NCI-H187 treated with DMSO at 0.1 percent for 48 hours (cell line): ENCODE results near the gene COL6A2.
"Not testable (repeated sequence)": the region's sequence is repeated elsewhere in the genome, so short reads cannot be mapped to it uniquely, and the experiment has no call there.

ENCODE experiments used
- DNase-seq: peaks from one replicate; lab custom pipeline; 2025; lab: John Stamatoyannopoulos, UW

COL6A2 gene

GRCh38 chr21:46094401-46095082 lies 3.4 kb upstream of the COL6A2 start:
- no peak for DNase-seq

DNA sequence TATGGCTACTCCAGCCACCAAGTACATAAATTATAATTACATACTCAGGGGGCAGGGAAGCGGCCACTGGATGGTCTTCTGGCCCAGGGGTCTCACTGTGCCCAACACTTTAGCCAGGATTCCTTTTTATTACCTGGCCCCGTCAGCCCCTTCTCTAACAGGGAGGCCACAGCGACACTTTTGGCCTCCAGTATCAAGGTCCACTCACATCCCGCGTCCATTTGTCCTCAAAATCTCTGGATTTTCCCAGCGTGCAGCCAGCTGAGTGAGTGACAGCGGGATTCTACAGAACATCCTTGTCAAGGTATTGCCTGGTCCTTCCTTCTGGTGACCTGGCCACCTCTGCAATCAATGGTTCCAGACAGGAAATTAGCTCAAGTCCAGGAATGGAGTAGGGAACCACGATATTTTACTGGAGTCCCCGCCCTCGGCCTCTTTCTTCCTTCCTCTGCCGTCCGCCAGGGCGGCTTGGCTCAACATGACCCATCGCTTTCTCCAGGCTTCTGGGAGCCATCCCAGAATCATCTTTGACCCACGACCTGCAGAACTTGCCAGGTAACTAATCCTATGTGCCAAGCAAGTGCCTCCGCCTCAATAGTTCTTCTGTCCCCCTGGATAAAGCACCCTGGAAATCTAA lies 2.7 kb upstream of the COL6A2 start:
- DNase-seq = no peak

DNA sequence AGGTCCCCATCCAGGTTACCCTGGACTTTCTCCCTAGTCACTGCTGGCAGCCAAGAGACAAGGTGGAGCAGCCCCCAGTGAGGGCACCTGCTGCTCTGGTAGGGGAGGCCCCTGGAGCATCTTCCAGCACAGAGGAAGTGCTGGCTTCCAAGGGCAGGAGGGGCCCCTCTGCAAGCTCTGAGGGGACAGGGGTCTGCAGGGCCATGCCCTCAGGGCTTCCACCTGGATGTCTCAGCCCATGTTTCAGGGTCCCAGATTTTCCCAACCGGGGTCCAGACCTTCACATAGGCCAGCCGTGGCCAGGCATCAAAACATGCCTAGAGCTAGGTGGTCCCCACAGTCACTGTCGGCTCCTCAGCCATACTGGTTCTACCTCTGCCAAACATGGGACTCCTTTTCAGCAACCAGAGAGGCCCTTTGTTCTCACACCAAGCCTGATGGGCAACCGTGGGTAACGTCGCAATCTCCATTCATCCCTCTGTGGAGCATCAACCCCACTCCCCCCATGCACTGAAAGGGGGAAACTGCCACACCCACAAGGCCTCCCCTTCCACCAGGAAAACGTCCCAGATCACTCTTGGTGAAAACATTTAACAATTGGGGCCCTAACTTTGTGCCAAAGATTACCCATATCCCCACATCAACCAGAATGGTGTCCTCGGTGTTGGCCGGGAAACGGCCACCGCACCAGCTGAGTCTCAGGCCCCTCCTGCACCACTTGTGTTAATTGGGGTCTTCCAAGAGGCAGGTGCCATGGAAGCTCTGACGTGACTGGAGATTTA lies 1.9 kb upstream of the COL6A2 start:
- no peak for DNase-seq

DNA sequence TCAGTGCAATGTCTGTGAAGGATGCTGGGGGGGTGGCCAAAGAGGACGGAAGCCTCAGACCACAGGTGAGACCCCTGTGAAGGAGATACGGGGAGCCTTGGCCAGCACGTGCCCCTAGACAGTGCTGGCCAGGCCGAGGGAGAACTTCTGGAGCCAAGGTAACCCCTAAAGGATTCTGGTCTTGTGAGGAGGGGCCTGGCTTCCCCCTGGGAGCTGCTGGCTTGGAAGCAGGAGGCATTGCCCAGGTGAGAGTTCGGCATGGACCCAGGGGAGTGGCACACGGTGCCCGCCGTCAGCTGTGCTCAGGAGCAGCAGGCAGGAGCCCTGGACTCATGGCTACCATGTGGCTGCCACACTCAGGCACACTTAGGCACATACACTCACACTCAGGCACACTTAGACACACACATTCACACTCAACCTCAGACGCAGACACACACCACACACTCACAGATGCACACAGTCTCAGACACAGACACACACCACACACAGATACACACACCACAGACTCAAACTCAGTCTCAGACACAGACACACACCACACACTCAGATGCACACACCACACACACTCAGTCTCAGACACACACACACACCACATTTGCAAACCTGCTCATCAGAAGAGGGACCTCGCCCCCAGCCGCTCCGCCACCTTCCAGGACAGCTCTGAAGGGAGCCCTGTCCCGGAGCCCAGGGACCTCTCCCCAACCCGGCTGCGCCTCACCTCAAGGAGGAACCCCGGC lies 1.1 kb upstream of the COL6A2 start:
- DNase-seq = no peak

GRCh38 chr21:46098303-46099141 lies 610 bp downstream of the COL6A2 start:
- DNase-seq = no peak

- DNase-seq = no peak
These were observed 1.6 kb downstream of the COL6A2 start for GRCh38 chr21:46099476-46099875.

GRCh38 chr21:46100020-46100419 lies 2.1 kb downstream of the COL6A2 start:
- DNase-seq = no peak

GRCh38 chr21:46100426-46100825 lies 2.5 kb downstream of the COL6A2 start:
- no peak for DNase-seq

DNA sequence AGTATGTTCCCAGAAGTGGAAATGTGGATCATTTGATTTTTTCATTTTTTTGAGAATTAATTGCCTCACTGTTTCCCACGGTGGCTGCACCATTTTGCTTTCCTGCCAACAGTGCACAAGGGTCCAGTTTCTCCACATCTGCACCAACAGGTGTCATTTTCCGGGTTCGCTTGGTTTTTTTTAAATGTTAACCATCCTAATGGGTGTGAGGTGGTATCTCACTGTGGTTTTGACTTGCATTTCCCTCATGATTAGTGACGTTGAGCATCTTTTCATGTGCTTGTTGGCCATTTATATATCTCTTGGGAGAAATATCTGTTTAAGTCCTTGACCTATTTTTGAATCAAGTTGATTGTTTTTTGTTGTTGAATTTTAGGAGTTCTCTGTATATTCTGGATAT lies 3.0 kb downstream of the COL6A2 start:
- no peak for DNase-seq

DNA sequence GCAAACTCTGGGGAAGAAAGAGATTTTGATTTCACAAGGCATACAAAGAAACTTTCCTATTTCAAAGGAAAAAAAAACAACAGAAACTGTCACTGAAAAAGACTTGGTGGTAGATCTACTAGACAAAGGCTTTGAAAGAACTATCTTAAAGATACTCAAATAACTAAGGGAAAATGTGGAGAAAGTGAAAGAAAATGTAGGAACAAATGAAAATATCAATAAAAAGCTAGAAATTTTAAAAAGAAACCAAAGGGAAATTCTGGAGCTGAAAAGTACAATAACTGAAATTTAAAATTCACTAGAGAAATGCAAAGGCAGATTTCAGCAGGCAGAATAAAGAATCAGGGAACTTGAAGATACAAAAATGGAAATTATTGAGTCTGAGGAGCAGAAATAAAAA lies 6.2 kb downstream of the COL6A2 start:
- no peak for DNase-seq

- not testable (repeated sequence) for DNase-seq
These were observed 9.5 kb downstream of the COL6A2 start for GRCh38 chr21:46107376-46107775.

GRCh38 chr21:46108827-46109312 lies 11.0 kb downstream of the COL6A2 start:
- no peak for DNase-seq

- DNase-seq = no peak
These were observed 11.7 kb downstream of the COL6A2 start for GRCh38 chr21:46109313-46110221.

DNA sequence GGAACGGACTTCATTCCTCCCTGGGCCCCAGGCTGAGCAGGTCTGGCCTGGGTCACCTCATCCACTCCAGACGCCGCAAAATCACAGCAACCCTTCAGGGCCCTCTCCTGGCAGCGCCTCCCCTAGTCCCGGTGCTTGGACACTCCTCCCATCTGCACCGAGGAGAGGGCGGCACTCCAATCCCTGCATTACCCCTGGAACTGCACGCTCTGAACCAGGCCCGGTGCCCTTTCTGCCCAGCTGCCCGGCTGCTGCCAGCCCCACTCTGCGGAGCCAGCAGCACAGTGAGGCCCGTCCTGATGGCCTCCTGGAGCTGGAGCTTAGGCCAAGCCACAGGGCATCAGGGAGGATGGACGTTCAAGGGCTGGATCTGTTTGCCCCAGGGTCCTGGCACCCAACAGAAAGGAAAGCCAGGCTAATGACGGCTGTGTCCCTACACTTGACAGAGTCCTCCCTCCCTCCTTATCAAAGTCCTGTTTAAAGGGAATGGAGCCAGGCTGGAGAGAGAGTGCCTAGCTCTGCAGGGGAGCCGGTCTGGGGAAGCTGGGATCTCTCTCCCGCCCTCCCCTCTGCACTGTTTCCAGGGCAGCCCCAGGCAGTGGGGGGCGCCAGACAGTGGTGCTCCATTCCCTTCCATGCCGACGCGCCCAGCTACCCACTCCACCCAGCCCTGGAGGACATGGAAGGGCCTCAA lies 12.7 kb downstream of the COL6A2 start:
- no peak for DNase-seq

DNA sequence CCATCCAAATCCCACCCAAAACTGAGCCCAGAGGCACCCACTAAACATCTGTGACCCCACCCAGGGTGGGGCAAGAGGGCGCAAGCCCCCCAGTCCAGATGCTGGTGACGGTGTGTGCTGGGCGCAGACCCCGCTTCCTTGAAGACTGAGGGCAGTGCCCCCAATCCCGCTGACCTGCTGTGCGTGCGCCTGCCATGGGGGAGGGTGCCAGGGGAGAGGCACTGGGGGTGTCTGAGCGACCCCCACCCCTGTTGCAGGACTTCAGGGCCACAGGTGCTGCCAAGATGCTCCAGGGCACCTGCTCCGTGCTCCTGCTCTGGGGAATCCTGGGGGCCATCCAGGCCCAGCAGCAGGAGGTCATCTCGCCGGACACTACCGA lies 13.3 kb downstream of the COL6A2 start:
- DNase-seq = no peak

- DNase-seq = no peak
These were observed 14.2 kb downstream of the COL6A2 start for GRCh38 chr21:46111857-46112724.

- no peak for DNase-seq
These were observed 14.9 kb downstream of the COL6A2 start for GRCh38 chr21:46112725-46113215.

GRCh38 chr21:46113497-46114176 lies 15.7 kb downstream of the COL6A2 start:
- DNase-seq = no peak
